Testis (tissue), 2 donors: ENCODE results near the gene NTNG2.

Experiments
- POLR2A ChIP-seq: fragments of 450-650 bp; IDR thresholded peaks from one replicate; pipeline ENCODE4 v1.6.1; 2017; ENCODE audit warnings: antibody characterized with exemption, mild to moderate bottlenecking, moderate library complexity
- TF ChIP-seq, protein P1 (sequence below), 3 experiments: fragments of 450-650 bp in 2 of 3; fragments of 200-600 bp in 1 of 3; sonication (generic) in 1 of 3; IDR thresholded peaks; one replicate each; pipeline ENCODE4 v1.5.1; 2016 to 2019; ENCODE audit warnings: antibody characterized with exemption in 3 of 3, mild to moderate bottlenecking in 2 of 3, moderate library complexity in 1 of 3

- TF ChIP-seq, protein P1, sequence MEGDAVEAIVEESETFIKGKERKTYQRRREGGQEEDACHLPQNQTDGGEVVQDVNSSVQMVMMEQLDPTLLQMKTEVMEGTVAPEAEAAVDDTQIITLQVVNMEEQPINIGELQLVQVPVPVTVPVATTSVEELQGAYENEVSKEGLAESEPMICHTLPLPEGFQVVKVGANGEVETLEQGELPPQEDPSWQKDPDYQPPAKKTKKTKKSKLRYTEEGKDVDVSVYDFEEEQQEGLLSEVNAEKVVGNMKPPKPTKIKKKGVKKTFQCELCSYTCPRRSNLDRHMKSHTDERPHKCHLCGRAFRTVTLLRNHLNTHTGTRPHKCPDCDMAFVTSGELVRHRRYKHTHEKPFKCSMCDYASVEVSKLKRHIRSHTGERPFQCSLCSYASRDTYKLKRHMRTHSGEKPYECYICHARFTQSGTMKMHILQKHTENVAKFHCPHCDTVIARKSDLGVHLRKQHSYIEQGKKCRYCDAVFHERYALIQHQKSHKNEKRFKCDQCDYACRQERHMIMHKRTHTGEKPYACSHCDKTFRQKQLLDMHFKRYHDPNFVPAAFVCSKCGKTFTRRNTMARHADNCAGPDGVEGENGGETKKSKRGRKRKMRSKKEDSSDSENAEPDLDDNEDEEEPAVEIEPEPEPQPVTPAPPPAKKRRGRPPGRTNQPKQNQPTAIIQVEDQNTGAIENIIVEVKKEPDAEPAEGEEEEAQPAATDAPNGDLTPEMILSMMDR (IDR thresholded peaks at IDR 0.05), result no peak
- no peak for TF ChIP-seq POLR2A
Measured at GRCh38 chr9:132230605-132231004, 68.7 kb downstream of the NTNG2 start.
